ENCODE results near the gene HSPB1.
"Not testable (repeated sequence)": the region's sequence is repeated elsewhere in the genome, so short reads cannot be mapped to it uniquely, and the experiment has no call there.

The HSPB1 gene

DNA sequence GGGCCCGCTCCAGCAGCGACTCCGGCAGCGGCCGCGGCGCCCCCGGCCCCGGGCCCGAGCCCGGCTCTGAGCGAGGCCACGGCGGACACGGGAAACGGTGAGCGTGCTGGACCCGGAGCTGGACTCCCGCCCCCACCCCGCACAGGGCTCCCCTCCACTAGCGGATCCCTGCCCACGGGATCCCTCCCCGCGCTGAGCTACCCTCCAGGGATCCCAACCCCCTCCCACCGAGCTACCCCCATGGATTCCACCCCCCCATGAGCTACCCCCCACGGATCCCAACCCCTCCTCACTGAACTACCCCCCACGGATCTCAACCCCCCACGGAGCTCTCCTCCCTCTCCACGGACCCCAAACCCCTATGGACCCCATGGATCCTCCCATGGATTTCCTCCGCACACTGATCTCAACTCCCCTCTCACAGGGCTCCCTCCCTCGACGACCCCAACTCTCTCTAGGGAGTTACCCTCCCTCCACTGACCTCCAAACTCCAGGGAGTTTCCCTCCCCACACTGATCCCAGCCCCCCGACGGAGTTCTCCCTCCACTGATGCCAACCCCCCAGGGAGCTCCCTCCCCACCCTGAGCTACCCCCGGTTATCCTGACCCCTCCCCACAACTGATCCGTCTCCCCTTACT lies 20.6 kb upstream of the HSPB1 start:
- no peak for DNase-seq (ENCODE audit: low read depth, low spot score)

DNA sequence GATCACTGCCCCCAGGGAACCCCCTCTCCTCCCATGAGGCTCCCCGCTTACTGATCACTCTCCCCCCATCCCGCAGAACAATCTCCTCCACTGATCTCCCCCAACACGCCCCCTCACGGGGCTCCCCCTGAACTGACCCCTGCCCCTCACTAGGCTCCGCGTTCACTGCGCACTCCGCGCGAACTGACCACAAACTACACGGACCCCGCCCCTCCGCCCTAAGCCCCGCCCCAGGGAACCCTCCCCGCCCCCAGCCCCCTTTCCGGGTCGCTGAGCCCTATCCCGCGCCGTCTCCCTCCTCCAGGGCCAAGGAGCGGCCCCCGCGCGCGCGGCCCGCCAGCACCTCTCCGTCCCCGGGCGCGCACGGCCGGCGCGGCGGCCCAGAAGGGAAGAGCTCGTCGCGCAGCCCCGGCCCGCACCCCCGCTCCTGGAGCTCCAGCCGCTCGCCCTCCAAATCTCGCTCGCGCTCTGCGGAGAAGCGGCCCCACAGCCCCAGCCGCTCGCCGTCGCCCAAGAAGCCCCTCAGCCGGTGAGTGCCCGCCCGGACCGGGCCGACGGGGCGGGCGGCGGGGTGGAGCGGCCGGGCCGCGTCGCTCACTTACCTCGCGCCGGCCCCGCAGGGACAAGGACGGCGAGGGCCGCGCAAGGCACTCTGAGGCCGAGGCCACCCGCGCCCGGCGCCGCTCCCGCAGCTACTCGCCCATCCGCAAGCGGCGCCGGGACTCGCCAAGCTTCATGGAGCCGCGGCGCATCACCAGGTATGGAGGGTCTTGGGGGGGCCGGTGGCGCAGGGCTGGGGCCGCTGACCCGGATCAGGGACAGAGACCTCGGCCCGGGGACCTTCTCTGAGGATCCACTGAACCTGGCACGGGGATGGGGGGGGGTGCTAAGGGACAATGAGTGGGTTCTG lies 19.9 kb upstream of the HSPB1 start:
- no peak for DNase-seq (ENCODE audit: low read depth, low spot score)

DNA sequence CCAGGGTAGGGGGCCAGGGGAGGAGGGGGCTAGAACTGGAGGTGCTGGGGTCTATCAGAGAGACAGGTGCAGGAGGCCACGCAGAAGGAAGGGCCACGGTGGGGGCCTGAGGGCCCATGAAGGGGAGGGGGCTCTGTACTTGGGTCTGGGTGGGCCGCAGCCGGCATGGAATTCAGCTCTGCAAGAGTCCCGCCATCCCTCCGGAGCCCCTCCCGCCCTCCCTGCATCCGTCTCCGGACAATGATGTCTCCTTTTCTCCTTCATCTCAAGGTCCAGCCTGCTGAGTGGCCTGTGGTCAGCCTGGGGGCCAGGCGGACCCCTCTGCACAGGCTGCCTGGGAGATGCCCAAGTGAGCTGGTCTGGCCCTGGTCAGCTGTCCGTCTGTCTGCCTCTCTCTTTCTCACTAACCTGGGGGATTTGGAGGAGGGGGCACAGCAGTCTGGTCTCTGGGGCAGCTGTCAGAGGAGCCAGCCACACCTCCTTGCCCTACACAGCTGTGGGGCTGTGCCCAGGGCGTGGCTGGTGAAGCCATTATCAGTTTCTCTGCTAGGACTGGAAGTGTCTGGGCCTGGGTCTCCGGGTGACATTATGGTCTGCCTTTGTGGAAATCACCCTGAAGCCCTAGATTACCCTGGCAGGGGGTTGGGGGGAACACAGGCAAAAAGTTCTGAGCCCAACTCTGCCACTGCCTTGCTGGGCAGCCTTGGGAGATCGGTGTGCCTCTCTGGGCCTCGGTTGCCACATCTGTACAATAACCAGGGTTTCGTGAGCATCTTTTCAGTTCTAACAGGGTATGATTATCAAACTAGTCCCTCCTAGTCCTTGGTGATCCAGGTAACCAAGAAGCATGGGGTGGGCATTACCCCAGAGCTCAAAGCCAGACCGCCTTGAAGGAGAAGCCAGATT lies 19.0 kb upstream of the HSPB1 start:
- DNase-seq (ENCODE audit: low read depth, low spot score), result no peak

DNA sequence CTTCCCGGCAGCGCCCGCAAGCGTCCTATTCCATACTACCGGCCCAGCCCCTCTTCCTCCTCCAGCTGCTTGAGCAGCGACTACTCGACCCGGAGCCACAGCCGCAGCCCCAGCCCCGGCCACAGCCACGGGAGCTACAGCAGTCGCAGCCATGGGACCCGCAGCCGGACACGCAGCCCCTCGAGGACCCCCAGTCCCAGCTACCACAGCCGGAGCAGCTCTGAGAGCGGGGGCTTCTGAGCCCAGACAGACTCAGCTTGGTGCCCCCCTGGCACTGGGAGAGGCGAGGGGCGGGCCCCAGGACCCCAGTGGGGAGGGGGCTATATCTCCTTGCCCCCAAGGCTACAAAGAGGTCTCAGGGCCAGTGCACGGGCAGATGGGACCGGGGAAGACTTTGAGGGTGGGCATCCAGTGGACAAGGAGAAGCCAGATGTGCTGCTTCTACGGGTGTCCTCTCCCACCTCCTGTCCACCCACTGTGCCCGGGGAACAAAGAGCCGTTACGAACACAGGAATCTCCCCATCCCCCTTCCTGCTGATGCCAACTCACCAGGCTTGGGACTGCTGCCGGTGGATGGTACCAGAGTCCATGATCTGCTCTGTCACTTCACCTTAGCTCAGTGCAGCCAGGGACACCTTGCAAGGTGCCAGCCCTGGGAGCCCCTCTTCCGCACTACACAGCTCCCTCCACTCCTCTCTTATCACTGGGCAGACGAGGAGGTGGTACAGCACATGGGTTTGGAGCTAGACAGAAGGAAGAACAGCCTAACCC lies 16.7 kb upstream of the HSPB1 start:
- DNase-seq (ENCODE audit: low read depth, low spot score), result no peak

DNA sequence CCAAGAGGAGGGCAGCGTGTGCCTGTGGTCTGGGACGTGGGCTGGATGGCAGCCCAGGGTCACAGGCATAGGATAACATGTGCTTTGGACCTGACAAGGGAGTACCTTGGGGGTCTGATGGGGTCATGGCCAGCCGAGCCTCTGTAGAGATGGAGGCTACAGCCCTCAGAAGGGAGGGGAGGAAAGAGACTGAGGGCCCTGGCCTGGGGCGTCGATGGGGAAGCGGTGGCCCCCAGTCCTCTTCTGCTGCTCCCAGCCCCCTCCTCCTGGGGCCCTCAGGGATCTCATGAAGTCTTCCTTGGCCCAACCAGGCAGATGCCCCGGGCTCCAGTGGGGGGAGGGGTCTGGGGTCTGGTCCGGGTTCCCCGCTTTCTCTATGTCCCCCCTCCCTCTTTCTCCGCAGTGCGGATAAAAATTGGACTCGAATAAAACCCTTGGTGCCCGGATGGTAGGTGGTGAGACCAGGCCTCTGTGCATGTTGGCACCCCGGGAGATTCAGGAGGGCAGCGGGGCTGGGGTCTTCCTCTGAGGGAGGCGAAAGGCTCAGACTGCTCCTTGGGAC lies 15.6 kb upstream of the HSPB1 start:
- DNase-seq (ENCODE audit: low read depth, low spot score), result no peak

DNA sequence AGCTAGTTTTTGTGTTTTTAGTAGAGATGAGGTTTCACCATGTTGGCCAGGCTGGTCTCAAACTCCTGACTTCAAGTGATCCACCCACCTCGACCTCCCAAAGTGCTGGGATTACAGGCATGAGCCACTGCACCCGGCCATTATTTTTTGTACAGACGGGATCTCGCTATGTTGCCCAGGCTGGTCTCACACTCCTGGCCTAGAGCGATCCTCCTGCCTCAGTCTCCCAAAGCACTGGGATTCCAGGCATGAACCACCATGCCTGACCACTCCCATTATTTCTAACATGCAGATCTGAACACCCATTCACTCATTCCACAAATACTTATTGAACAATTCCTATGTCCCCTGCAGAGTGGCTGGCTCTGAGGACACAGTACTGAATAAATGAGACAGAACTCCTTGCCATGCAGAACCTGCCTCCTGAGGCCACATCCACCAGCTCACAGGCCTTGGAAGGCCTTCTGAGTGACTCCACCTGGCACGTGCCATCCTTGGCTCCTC lies 11.6 kb upstream of the HSPB1 start:
- not testable (repeated sequence) for DNase-seq (ENCODE audit: low read depth, low spot score)

DNA sequence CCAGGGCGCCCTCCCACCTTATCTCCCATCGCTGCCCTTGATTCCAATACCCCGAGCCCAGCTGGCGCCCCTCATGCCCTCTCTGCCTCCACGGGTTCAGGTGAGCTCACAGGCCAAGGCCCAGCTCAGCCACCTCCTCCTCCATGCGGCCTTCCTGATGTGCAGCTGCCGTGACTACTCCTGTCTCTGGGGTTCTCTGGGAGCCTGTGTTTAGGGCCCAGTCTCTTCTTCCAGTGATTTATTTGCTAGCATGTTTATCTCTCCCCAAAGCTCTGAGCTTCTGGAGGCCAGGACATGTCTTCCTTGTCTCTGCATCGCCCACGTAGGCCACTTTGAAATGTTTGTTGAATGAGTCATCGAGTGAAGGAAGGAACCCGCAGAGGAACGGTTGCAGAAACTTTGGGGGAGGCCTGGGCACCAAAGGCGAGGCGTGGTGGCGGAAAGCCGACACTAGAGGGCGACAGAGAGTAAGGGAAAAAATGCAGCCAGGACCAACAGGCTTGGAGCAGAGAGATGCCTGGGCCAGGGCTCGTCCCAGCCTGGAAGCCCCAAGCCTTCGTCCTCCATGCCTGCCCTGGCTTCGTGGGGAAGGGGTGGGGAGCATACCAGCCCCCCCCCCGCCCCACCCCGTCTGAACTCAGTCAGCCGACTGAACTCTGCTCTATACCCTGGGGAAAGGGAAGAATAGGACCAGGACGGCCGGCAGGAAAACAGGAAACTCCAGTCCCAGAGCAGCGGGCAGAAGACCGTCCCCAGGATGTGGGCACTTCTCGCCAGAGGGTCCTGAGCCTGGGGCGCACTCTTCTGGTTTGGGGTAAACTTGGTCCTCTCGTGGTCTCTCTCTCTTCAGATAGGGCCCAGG lies 10.9 kb upstream of the HSPB1 start:
- DNase-seq (ENCODE audit: low read depth, low spot score), result peak; percentile 93

DNA sequence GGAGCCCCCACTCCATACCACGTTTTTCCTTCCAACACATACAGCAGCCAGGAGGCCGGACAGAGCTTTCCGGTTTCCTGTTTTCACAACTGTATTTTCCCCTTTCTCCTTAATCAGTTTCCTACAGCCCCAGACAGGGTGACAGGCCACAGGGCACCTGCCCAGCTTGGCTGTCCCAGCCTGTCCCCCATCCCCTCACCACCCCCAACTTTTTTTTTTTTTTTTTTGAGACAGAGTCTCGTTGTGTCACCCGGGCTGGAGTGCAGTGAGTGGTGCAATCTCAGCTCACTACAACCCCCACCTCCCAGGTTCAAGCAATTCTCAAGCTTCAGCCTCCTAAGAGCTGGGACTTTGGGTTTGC lies 10.3 kb upstream of the HSPB1 start:
- no peak for DNase-seq (ENCODE audit: low read depth, low spot score)

DNA sequence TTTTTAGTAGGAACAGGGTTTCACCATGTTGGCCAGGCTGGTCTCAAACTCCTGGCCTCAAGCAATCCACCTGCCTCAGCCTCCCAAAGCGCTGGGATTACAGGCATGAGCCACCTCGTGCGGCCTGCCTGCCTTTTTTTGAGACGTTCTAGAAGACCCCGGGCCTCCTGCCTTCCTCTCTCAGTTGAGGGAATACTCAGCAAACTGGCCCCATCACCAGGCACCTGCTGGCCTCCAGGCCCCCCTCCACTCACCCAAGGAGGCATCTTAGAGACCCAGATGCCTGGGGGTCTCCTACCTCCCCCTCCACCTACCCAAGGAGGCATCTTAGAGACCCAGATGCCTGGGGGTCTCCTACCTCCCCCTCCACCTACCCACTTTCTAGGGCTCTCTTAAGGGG lies 9.6 kb upstream of the HSPB1 start:
- DNase-seq (ENCODE audit: low read depth, low spot score), result not testable (repeated sequence)

DNA sequence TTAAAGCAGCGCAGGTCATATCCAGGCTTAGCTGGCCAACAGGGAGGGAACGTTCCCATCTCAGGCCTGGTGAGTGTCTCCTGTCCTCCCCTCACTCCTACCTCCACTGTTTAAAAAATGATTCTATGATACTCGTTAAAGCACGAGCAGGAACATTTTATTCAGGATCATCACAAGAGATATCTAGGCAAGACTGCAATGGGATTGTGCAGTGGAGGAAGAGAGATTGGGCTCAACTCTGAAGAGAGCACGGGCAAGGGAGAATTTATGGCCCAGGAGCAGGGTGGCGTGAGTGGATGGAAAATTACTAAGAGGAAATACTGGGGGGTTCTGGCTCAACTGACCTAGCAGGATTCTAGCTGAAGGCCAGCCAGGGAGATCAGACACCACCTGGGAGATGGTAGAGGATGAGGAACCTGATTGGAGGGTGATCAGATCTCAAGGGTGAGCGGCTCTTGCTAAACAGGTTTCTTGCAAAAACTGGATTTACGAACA lies 9.0 kb upstream of the HSPB1 start:
- no peak for DNase-seq (ENCODE audit: low read depth, low spot score)

DNA sequence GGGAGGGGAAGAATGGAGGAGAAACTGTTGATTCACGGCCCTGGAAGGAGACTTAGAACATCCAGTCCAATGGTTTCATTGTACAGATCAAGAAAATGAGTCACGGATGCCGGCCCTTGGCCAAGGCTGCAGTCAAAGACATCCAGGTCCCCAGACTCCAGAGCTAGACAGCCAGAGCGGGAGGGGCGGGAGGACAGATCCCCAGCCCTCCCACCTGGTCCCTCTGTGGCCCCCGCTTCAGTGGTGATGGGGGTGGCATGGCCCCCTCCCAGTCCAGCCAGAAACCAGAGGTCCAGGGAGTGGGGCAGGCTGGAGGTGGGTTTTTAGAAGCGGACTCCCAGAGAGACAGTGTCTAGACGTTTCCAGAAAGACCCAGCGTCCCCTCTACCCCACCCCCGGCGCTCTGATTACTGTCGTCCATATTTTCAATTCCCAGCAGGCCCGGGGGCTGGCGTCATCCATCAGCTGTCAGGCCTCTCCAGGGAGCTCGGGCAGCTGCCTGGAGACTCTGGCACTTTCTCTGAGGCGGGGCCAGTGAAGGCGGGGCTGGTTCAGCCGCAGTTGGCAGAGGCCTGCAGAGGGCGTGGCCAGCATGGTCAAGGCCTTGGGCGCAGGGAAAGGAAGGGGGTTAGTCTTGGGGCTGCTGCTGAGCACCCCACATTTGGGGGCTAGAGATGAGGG lies 8.0 kb upstream of the HSPB1 start:
- peak; percentile 60 for DNase-seq (ENCODE audit: low read depth, low spot score)

DNA sequence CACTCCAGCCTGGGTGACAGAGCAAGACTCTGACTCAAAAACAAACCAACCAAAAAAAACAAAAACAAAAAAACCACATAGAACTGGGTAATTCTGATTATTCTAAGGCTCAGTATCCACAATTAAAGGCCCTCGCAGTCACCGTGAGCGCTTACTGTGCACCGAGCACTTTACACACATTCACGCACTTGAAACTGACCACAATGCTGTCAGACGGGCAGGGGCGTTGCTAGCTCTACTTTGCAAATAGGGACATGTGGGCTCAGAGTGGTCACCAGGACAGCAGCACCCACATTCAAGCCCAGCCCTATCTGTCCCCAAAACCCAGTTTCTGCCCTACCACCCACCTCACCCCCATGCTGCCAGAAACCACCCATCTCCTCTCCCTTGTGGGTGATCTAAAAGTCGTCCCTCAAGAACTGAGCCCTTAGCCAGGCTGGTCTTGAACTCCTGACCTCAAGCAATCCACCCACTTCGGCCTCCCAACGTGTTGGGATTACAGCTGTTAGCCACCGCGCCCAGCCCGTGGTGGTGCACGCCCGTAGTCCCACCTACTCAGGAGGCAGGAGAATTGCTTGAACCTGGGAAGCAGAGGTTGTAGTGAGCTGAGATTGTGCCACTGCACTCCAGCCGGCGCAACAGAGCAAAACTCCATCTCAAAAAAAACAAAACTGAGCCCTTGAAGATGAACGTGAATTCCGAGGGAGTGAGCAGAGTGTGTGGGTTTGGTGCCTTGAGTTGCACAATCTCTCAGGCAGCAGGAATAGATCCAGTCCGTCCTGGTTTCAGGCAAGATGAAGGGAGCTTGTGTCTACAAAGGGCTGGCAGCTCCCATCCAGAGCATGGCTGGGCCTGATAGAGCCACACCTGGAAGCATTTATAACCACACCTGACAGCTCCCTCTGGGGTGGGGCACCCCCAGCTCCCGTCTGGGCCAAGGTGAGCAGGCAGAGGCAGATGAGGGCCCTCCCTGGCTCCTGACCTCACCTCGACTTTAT lies 5.4 kb upstream of the HSPB1 start:
- no peak for DNase-seq (ENCODE audit: low read depth, low spot score)

DNA sequence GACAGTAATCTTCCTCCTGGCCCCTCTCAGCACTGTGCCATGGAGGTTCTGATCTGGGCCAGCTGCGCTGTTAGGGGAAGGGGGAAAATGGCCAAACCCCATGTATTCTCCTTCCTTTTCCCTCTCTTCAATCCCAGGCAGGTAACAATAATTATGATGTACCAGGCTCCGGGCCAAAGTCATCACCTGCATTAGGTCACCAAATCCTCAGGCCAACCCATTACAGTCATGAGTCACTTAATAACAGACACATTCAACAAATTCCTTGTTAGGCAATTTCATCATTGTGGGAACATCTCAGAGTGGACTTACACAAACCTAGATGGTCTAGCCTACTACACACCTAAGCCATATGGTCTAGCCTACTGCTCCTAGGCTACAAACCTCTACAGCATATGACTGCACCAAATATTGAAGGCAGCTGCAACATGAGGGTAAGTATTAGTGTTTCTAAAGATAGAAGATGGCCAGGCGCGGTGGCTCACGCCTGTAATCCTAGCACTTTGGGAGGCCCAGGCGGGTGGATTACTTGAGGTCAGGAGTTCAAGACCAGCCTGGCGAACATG lies 2.2 kb upstream of the HSPB1 start:
- no peak for DNase-seq (ENCODE audit: low read depth, low spot score)

DNA sequence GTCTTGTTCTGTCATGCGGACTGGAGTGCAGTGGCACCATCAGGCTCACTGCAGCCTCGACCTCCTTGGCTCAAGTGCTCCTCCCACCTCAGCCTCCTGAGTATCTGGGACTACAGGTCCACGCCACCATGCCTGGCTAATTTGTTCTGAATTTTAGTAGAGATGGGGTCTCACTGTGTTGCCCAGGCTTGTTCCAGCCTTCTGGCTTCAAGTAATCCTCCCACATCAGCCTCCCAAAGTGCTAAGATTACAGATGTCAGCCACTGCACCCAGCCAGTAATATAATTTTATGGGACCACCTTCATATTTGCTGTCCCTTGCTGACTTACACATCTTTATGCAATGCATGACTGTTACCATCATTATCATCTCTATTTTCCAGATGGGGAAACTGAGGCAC lies 1.5 kb upstream of the HSPB1 start:
- DNase-seq (ENCODE audit: low read depth, low spot score), result no peak

DNA sequence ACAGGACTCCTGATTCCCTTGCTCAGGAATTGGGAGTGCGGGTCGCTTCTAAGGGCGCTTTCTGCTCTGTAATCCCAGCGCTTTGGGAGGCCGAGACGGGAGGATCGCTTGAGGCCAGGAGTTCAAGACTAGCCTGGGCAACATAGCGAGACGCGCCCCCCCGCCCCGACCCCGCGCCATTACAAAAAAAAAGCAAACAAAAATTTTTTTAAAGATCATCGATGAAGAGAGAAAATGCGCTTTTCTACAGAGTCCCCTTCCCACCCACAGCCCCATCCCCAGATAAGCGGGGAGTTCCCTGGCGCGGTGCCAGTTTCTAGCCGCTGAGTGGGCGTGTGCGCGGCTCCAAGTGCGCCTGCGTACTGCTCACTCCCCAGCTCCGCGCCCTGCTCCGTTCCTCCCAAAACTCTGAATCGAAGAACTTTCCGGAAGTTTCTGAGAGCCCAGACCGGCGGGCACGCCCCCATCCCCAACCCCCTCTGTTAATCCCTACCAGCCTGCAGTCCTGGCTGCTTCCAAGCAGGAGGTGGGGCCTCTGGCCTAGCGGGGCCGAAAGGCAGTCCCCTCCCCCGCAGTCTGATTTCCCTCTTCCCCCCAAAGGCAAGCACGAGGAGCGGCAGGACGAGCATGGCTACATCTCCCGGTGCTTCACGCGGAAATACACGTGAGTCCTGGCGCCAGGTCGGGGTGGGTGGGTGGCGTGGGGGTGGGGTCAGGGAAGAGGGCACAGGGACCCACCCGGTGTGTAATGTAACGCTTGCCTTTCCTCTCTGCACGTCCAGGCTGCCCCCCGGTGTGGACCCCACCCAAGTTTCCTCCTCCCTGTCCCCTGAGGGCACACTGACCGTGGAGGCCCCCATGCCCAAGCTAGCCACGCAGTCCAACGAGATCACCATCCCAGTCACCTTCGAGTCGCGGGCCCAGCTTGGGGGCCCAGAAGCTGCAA lies 1.0 kb downstream of the HSPB1 start:
- peak; percentile 71 for DNase-seq (ENCODE audit: low read depth, low spot score)

DNA sequence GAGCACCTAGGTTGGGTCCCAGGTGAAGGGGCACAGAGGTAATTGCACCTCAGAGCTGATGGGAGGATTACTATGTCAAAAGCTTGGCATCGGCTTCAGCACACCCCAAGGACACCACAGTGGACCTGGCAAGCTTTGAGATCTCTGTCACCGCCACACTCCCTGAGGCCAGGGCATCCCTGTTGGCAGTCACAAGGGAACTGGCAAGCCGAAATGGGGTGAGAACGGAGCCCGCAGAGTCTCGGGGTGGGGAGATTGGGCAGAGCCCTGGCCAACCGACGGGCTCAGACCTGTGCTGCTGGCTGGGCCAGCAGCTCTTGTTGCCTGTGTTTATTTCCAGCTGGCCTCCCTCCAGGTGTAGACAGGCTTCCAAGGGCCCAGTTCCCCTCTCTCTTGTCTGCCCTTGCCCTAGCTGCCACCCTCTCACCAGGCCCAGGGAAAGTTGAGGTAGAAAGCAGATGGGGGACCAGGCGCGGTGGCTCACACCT lies 2.5 kb downstream of the HSPB1 start:
- no peak for DNase-seq (ENCODE audit: low read depth, low spot score)
